ENCODE measurements around the gene LSG1. TPM values are rescaled to one million over a fixed set of nuclear protein-coding genes. Genes with fewer than 3 reads are reported as not detected.

The LSG1 gene
- total and polyA plus RNA-seq, 2 of the 13 experiments (the other 11 are each of a cell fraction or from before 2014, with no cell fraction given) = 21.4 to 32.1 TPM

- no peak for TF ChIP-seq JUNB (CRISPR knock-in tag; IDR thresholded peaks at IDR 0.05; ENCODE audit: borderline replicate concordance)
- no peak for TF ChIP-seq ZNF644 (CRISPR knock-in tag; IDR thresholded peaks at IDR 0.05; ENCODE audit: low read depth)
- no peak for TF ChIP-seq ZNF773 (CRISPR knock-in tag; IDR thresholded peaks at IDR 0.05; ENCODE audit: borderline replicate concordance)
- no peak for TF ChIP-seq ZC3H13 (CRISPR knock-in tag; IDR thresholded peaks at IDR 0.05)
- TF ChIP-seq BCL6 (CRISPR knock-in tag; IDR thresholded peaks at IDR 0.05) = no peak
- TF ChIP-seq ZNF879 (CRISPR knock-in tag; IDR thresholded peaks at IDR 0.05) = no peak
- TF ChIP-seq CBX2 (IDR thresholded peaks at IDR 0.05; ENCODE audit: low read depth, low read length) = no peak
- TF ChIP-seq CBX2 (CRISPR knock-in tag; IDR thresholded peaks at IDR 0.05; ENCODE audit: low read depth) = no peak
These were observed 35.2 kb upstream of the LSG1 start (continued) for GRCh38 chr3:194707147-194707540.

GRCh38 chr3:194705761-194706160, 33.8 kb upstream of the LSG1 start:
- DNase-seq (ENCODE audit: low spot score) (no peak), FAIRE-seq (no peak), ATAC-seq (no peak)
- Histone ChIP-seq H3K79me2 (ENCODE audit: insufficient read depth, low read length) (no peaks in the 10 kb centered on the region), H3K4me3 (replicated peaks in 1 of 3; ENCODE audit: insufficient read depth in 1 of 3, low read depth in 2 of 3, low read length in 3 of 3) (no peak overlapping the region), H3K9me3 (ENCODE audit: low read length) (no peaks in the 10 kb centered on the region), H4K20me1 (ENCODE audit: insufficient read depth, low read length) (no peaks in the 10 kb centered on the region), H3K4me1 (ENCODE audit: insufficient read depth, low read length) (peaks cover 9% of the 10 kb centered on the region; the same call in 1 of the 2 replicates), H3K27ac (ENCODE audit: extremely low read length, insufficient read depth, low read length) (no peak overlapping the region), H3K36me3 (replicated peaks in 1 of 2; ENCODE audit: control insufficient read depth in 1 of 2, insufficient read depth in 2 of 2, low read length in 2 of 2) (no peaks in the 10 kb centered on the region), H3K9ac (ENCODE audit: insufficient read depth, low read depth, low read length) (no peak overlapping the region), H3K27me3 (ENCODE audit: control insufficient read depth in 1 of 2, insufficient read depth in 2 of 2, low read length in 2 of 2) (peaks cover 0 to 10% of the 10 kb centered on the region in 2 experiments; a peak in 4 of 5 replicates), H3K4me2 (ENCODE audit: low read depth, low read length) (no peak overlapping the region), H2AFZ (ENCODE audit: low read length) (no peak overlapping the region)
- in situ Hi-C loops (cut with HindIII; ENCODE audit: extremely low pct_ligation_motif_present, low pct_unique_long_range_greater_than_20kb) (no loop called here), intact Hi-C loops (cut with micrococcal nuclease; ENCODE audit: unreplicated experiment) (no loop called here)
- POLR2A ChIA-PET = no interaction called here
- CTCF ChIA-PET (ENCODE audit: low intra/inter-chr PET ratio, low total read pairs) = no interaction called here
- BruUV-seq (replicated peaks) = no TSS peak
- 67% methylated on average over 11 of the region's 11 CpGs for WGBS (ENCODE audit: low lambda C conversion rate)
- no peak for TF ChIP-seq ZNF652 (CRISPR knock-in tag; IDR thresholded peaks at IDR 0.05; ENCODE audit: borderline replicate concordance, low read depth)
- no peak for TF ChIP-seq EEA1 (CRISPR knock-in tag; IDR thresholded peaks at IDR 0.05; ENCODE audit: borderline replicate concordance)
- TF ChIP-seq HDAC6 (IDR thresholded peaks at IDR 0.05; ENCODE audit: low read depth, low read length) = no peak
- TF ChIP-seq ZNF18 (CRISPR knock-in tag; IDR thresholded peaks at IDR 0.05; ENCODE audit: insufficient replicate concordance) = no peak
- no peak for TF ChIP-seq ZNF468 (CRISPR knock-in tag; IDR thresholded peaks at IDR 0.05)
- no peak for TF ChIP-seq CBFB (CRISPR knock-in tag; IDR thresholded peaks at IDR 0.05)
- TF ChIP-seq ZNF773 (CRISPR knock-in tag; IDR thresholded peaks at IDR 0.05; ENCODE audit: borderline replicate concordance) = no peak
- no peak for TF ChIP-seq TSC22D2 (CRISPR knock-in tag; IDR thresholded peaks at IDR 0.05; ENCODE audit: borderline replicate concordance)
- no peak for TF ChIP-seq HMG20B (CRISPR knock-in tag; conservative IDR thresholded peaks at IDR 0.05)
- TF ChIP-seq ZNF484 (CRISPR knock-in tag; IDR thresholded peaks at IDR 0.05; ENCODE audit: borderline replicate concordance, low read depth) = no peak
- TF ChIP-seq ZBTB34 (CRISPR knock-in tag; IDR thresholded peaks at IDR 0.05) = no peak
- TF ChIP-seq ETV5 (CRISPR knock-in tag; IDR thresholded peaks at IDR 0.05; ENCODE audit: borderline replicate concordance) = no peak
- no peak for TF ChIP-seq ZNF768 (CRISPR knock-in tag; IDR thresholded peaks at IDR 0.05)
- no peak for TF ChIP-seq ZNF883 (CRISPR knock-in tag; IDR thresholded peaks at IDR 0.05; ENCODE audit: not compliant biosample characterization)
- TF ChIP-seq KAT7 (CRISPR knock-in tag; IDR thresholded peaks at IDR 0.05; ENCODE audit: borderline replicate concordance) = no peak
- no peak for TF ChIP-seq ZBTB7A (CRISPR knock-in tag; IDR thresholded peaks at IDR 0.05)

Data from HepG2 (cell line).